GM19035 (cell line): ENCODE results near the gene VPS9D1.
"Not testable (repeated sequence)": the region's sequence is repeated elsewhere in the genome, so short reads cannot be mapped to it uniquely, and the experiment has no call there.

Source experiments
- ATAC-seq: cut with Tn5 transposase; IDR thresholded peaks from one replicate; pipeline ENCODE4 v1.9.1; 2021; ENCODE audit not compliant: unreplicated experiment

VPS9D1 gene

GRCh38 chr16:89695086-89695874 is 25.4 kb downstream of the VPS9D1 start:
- no peak for ATAC-seq

GRCh38 chr16:89694784-89695085 is 26.0 kb downstream of the VPS9D1 start:
- not testable (repeated sequence) for ATAC-seq

GRCh38 chr16:89693931-89694783 is 26.5 kb downstream of the VPS9D1 start:
- no peak for ATAC-seq

GRCh38 chr16:89693289-89693731 is 27.4 kb downstream of the VPS9D1 start:
- ATAC-seq, result no peak

DNA sequence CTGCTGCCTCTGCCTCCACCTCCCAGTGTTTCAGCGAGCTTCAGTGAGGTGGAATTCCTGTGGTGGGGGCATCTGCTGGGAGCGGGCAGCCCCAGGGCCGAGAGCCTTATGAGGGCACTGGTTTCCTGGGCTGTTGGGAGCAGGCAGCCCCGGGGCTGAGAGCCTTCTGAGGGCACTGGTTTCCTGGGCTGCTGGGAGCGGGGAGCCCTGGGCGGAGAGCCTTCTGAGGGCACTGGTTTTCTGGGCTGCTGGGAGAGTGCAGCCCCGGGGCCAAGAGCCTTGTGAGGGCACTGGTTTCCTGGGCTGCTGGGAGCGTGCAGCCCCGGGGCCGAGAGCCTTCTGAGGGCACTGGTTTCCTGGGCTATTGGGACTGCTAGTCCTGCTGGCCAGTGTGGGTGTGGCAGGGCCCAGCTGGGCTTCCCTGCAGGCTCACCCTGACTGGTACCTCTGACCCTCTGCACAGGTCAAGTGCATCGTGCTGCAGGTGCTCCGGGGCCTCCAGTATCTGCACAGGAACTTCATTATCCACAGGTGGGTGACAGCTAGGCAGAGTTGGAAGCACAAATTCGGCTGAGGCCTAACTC is 28.6 kb downstream of the VPS9D1 start:
- ATAC-seq, result no peak

- no peak for ATAC-seq
Measured at GRCh38 chr16:89691231-89691985, 29.3 kb downstream of the VPS9D1 start.

GRCh38 chr16:89690392-89690901 is 30.3 kb downstream of the VPS9D1 start:
- ATAC-seq, result no peak

GRCh38 chr16:89689621-89690020 is 31.1 kb downstream of the VPS9D1 start:
- ATAC-seq, result not testable (repeated sequence)

DNA sequence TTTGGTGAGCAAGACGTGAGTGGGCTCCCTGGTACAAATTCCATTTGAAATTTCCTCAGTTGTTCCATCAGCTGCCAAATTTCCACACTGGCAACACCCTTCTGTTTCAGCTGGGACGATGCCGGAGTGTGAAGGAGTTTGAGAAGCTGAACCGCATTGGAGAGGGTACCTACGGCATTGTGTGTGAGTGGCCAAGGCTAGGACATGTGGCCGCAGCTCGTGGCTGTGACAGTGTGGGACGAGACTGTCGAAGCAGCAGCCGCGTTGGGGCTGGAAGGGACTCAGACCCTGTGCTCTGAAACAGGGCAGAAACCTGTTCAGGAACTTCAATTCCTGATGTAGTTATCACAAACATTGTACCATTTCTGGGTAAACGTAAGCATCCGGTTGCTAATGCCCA is 31.6 kb downstream of the VPS9D1 start:
- ATAC-seq, result no peak

- no peak for ATAC-seq
Measured at GRCh38 chr16:89688395-89688794, 32.3 kb downstream of the VPS9D1 start.

DNA sequence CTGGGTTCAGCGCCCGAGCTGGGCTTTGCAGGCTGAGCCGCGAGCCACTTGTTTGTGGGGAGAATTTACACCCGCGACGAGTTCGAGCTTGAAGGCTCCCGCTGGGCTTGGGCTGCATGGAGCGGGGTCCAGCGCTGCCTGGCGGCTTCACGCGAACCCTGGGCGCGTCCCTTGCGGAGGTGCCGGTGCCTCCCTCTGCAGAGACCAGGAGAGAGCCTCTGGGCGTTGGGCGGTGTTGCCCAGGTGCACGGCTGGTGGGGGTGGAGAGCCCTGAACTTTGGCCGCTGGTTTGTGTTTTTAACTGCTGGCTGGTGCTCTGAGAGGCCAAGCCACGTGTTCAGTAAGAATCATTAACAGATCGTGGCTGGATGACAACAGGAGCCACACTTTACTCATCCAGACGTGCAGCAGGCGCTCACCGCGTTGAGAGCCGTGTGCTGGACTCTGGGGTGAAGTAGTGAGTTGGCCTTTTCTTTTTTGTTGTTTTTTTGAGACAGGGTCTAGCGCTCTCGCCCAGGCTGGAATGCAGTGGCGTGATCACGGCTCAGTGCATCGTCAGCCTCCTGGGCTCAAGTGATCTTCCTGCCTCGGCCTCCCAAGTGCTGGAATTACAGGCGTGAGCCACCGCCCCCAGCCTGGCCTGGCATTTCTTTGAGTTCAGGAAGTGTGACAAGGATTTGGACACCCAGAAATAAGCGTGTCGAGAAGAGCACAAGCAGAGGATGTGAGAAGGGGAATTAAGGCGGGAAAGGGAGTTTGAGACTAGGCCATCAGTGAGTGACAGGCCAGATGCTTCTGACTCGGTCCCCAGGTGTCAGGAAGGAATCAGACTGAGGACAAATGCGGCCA is 33.4 kb downstream of the VPS9D1 start:
- peak; percentile 34 for ATAC-seq

DNA sequence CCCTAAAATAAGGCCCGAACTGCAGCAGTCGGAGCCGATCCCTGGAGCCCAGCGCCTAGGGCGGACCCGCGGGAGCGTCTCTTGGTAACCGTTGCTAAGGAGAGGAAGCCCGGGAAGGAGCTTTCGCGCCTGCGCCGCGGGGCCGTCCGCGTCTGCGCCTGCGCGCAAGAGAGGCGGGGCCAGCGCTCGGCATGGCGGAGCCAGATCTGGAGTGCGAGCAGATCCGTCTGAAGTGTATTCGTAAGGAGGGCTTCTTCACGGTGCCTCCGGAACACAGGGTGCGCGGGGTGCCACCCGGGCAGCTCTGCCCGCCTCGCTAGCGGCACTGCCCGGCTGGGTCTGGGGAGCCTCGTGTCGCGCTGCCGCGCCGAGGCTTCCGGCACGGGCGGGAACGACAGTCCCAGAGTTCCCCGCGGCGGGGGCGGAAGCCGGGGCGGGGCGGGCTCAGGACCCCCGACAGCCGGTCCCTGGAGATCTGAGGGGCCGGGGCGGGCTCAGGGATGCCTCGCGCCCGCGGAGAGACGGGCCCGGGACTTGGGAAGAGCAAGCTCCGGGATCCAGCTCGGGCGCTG is 34.1 kb downstream of the VPS9D1 start, which contains the start of gene CDK10:
TSS of gene CDK10 (plus strand) at position 170 of the 572 bp plus-strand sequence. CDS start at position 192, 22 bp downstream.
- peak; percentile 83 for ATAC-seq

- no peak for ATAC-seq
Measured at GRCh38 chr16:89685916-89686315, 34.8 kb downstream of the VPS9D1 start.

DNA sequence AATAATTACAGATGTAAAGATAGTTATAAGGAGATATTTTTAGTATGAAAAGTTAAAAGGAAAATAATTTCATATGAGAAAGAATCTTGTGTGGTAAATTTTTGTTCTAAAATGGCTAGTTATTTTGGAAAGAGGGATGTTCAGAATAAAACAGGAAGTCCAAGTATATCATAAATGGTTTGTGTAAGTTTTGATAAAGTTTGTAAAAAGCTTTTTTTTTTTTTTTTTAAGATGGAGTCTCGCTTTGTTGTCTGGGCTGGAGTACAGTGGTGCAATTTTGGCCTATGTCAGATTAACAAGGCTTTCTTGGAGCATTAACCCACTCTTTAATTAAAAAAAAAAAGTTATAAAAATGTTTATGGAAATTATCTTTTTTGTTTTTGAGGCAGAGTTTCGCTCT is 42.4 kb downstream of the VPS9D1 start:
- no peak for ATAC-seq

DNA sequence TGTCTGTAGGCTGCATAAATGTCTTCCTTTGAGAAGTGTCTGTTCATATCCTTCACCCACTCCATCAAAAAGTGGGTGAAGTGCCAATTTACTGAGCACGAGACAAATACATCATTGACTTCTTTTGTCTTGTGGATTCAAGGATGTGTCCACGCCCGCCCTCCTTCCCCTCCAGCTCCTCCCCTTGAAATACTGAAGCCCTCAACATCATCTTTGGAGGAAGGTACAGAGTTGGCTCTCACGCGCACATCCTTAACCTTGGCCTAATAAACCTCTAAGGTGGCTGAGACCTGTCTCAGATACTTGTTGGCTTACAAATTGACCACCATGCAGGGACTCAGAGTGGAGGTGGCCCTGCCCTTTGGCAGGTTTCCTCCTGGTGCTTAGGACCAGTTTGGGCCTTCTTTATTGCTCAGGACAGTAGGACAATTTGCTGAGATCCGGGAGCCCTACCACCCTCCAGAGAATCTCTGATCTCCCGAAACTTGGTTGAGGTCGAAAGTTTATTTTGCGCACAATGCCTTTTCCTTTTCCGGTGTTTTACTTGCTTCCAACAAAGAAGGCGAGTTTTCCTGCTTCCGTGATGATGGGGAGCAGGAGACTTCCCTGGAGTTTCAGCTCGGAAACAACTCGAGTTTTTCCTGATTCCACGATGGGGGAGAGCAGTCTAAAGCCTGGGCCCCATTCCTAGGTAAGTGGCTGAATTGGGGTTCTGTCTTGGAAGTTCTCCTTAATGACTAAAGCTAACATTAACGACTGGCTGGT is 48.3 kb downstream of the VPS9D1 start:
- ATAC-seq, result no peak

GRCh38 chr16:89671565-89671964 is 49.1 kb downstream of the VPS9D1 start:
- ATAC-seq, result not testable (repeated sequence)

DNA sequence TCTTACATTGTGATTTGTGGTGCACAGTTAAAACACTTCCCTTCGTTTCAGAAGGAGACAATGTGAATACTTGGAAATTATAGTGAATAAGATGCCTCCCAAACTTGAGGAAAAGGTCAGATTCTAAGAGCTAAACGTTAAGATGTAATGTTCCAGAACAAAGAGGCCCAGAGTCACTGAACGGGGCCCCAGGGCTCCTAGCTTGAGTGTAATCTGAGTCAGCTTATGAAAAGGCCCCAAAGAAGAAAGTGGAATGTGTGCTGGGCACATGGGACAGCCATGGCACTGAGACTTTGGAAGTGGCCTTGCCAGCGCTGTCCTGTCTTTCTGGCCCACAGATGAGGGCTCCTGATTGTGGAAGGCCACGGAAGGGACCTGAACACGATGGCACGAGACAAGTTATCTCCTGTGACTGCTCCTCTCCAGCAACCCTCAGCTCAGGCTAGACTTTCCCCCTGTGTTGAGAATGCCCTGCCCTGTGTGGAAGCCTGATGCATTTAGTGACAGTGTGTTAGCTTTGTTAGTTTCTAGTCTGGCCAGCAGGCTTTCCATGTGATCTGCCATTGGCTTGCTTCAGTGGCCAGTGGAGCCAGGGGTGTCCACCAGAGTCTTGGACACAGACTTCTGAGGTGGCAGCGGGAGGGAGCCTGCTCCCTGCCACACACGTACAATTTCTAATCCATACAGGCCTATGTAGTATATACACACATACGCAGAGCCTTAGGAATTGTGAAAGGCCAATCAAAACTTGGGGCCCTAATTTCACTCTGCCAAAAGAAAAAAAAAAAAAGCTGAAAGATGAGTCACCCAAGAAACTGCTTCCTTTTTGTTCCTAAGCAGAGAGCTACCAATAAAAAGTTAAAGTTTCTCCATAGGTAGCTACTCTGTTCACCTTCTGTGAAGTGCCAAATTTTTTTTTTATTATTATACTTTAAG is 49.9 kb downstream of the VPS9D1 start:
- no peak for ATAC-seq

GRCh38 chr16:89669755-89670154 is 50.9 kb downstream of the VPS9D1 start:
- no peak for ATAC-seq
